ENCODE measurements around the gene CS.
A peak's percentile ranks its signal among the peaks of the same experiment; 100 is the strongest.
"Not testable (repeated sequence)": the region's sequence is repeated elsewhere in the genome, so short reads cannot be mapped to it uniquely, and the experiment has no call there.

CS gene

GRCh38 chr12:56278905-56279304 is 21.2 kb downstream of the CS start:
- DNase-seq (ENCODE audit: low read depth): no peak

GRCh38 chr12:56274299-56274698 is 25.8 kb downstream of the CS start:
- DNase-seq (ENCODE audit: low read depth): no peak

GRCh38 chr12:56272468-56272867 is 27.7 kb downstream of the CS start:
- DNase-seq (ENCODE audit: low read depth): not testable (repeated sequence)

- no peak for DNase-seq (ENCODE audit: low read depth)
Observed at GRCh38 chr12:56271031-56271430, 29.1 kb downstream of the CS start.

- no peak for DNase-seq (ENCODE audit: low read depth)
Observed at GRCh38 chr12:56267443-56268071, 32.6 kb downstream of the CS start.

GRCh38 chr12:56266693-56267442 is 33.3 kb downstream of the CS start, which contains the start of gene COQ10A:
Gene COQ10A (plus strand): TSS chr12:56266942. CDS start chr12:56267119, 177 bp downstream.
- peak; percentile 80 for DNase-seq (ENCODE audit: low read depth)

GRCh38 chr12:56266068-56266692 is 34.0 kb downstream of the CS start:
- not testable (repeated sequence) for DNase-seq (ENCODE audit: low read depth)

- DNase-seq (ENCODE audit: low read depth): not testable (repeated sequence)
Observed at GRCh38 chr12:56262955-56263354, 37.2 kb downstream of the CS start.

- no peak for DNase-seq (ENCODE audit: low read depth)
Observed at GRCh38 chr12:56261503-56262232, 38.5 kb downstream of the CS start.

GRCh38 chr12:56260921-56261320 is 39.2 kb downstream of the CS start:
- no peak for DNase-seq (ENCODE audit: low read depth)

- no peak for DNase-seq (ENCODE audit: low read depth)
Observed at GRCh38 chr12:56260380-56260779, 39.8 kb downstream of the CS start.

- no peak for DNase-seq (ENCODE audit: low read depth)
Observed at GRCh38 chr12:56258820-56259183, 41.3 kb downstream of the CS start.

- peak; percentile 74 for DNase-seq (ENCODE audit: low read depth)
Observed at GRCh38 chr12:56258068-56258819, 41.9 kb downstream of the CS start, which contains the start of gene ANKRD52. Gene ANKRD52 (minus strand): TSS chr12:56258384. CDS start chr12:56258269, 115 bp downstream.

- DNase-seq (ENCODE audit: low read depth): no peak
Observed at GRCh38 chr12:56257491-56258067, 42.6 kb downstream of the CS start.

GRCh38 chr12:56257071-56257470 is 43.1 kb downstream of the CS start:
- DNase-seq (ENCODE audit: low read depth): no peak

GRCh38 chr12:56256326-56256960 is 43.7 kb downstream of the CS start:
- DNase-seq (ENCODE audit: low read depth): no peak

- no peak for DNase-seq (ENCODE audit: low read depth)
Observed at GRCh38 chr12:56255671-56256070, 44.5 kb downstream of the CS start.

- DNase-seq (ENCODE audit: low read depth): no peak
Observed at GRCh38 chr12:56253091-56253490, 47.0 kb downstream of the CS start.

GRCh38 chr12:56252649-56253048 is 47.5 kb downstream of the CS start:
- DNase-seq (ENCODE audit: low read depth): no peak

- no peak for DNase-seq (ENCODE audit: low read depth)
Observed at GRCh38 chr12:56248711-56249110, 51.4 kb downstream of the CS start.

- no peak for DNase-seq (ENCODE audit: low read depth)
Observed at GRCh38 chr12:56247923-56248322, 52.2 kb downstream of the CS start.
